ENCODE measurements around the gene MPZL2.

- TF ChIP-seq EZH2 (IDR thresholded peaks at IDR 0.05; ENCODE audit: borderline replicate concordance, low read depth, low read length, severe bottlenecking) (no peak), CTCF (IDR thresholded peaks at IDR 0.05; ENCODE audit: borderline replicate concordance, extremely low read depth, low read length, poor library complexity, severe bottlenecking) (no peak)
Observed at GRCh38 chr11:118287006-118287405, 22.9 kb upstream of the MPZL2 start.

All from DND-41 (cell line).